ENCODE results near the gene TBC1D21.

The TBC1D21 gene

DNA sequence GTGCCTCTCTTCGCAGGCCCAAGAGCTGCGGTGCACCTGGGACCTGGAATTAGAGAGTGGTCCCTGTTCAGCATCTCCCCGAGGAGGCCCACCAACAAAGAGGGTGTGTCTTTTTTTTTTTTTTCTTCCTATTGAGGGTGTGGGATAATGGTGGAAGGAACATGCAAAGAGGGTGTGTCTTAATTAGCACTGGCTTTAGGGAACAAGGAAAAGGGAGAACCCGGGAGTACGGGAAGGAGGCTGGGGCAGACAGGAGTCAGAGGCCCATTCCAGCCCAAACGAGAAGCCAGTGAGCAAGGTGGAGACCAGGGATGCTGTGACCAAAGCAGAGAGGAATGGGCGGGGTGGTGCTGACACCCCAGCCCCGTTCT lies 52.5 kb downstream of the TBC1D21 start:
- TF ChIP-seq, protein P1, sequence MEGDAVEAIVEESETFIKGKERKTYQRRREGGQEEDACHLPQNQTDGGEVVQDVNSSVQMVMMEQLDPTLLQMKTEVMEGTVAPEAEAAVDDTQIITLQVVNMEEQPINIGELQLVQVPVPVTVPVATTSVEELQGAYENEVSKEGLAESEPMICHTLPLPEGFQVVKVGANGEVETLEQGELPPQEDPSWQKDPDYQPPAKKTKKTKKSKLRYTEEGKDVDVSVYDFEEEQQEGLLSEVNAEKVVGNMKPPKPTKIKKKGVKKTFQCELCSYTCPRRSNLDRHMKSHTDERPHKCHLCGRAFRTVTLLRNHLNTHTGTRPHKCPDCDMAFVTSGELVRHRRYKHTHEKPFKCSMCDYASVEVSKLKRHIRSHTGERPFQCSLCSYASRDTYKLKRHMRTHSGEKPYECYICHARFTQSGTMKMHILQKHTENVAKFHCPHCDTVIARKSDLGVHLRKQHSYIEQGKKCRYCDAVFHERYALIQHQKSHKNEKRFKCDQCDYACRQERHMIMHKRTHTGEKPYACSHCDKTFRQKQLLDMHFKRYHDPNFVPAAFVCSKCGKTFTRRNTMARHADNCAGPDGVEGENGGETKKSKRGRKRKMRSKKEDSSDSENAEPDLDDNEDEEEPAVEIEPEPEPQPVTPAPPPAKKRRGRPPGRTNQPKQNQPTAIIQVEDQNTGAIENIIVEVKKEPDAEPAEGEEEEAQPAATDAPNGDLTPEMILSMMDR (IDR thresholded peaks at IDR 0.05; ENCODE audit: low read depth, low read length, missing control alignments) = no peak
- no peak for DNase-seq (ENCODE audit: low read depth)
- no peak overlapping the region for H3K4me3 ChIP-seq (ENCODE audit: low read depth, low read length)

- TF ChIP-seq, protein P1 (IDR thresholded peaks at IDR 0.05; ENCODE audit: low read depth, low read length, missing control alignments) = no peak
- no peak for DNase-seq (ENCODE audit: low read depth)
- no peak within 1 kb of the TSS for H3K4me3 ChIP-seq (ENCODE audit: low read depth, low read length)
Measured at GRCh38 chr15:73926219-73927002, 53.0 kb downstream of the TBC1D21 start, which contains the start of gene LOXL1. TSS of gene LOXL1 (plus strand) at chr15:73926462. CDS start at chr15:73926784, 322 bp downstream.

GRCh38 chr15:73927003-73927475 lies 53.7 kb downstream of the TBC1D21 start:
- TF ChIP-seq, protein P1 (IDR thresholded peaks at IDR 0.05; ENCODE audit: low read depth, low read length, missing control alignments) = no peak
- no peak for DNase-seq (ENCODE audit: low read depth)
- no peak overlapping the region for H3K4me3 ChIP-seq (ENCODE audit: low read depth, low read length)

GRCh38 chr15:73927476-73928240 lies 54.3 kb downstream of the TBC1D21 start:
- no peak overlapping the region; the same call in 1 of the 2 replicates for H3K4me3 ChIP-seq (ENCODE audit: low read depth, low read length)
- TF ChIP-seq, protein P1 (IDR thresholded peaks at IDR 0.05; ENCODE audit: low read depth, low read length, missing control alignments) = peak; percentile 27
- no peak for DNase-seq (ENCODE audit: low read depth)

- H3K4me3 ChIP-seq (ENCODE audit: low read depth, low read length) = no peak overlapping the region
- TF ChIP-seq, protein P1 (IDR thresholded peaks at IDR 0.05; ENCODE audit: low read depth, low read length, missing control alignments) = no peak
- DNase-seq (ENCODE audit: low read depth) = no peak
Measured at GRCh38 chr15:73928241-73928579, 54.8 kb downstream of the TBC1D21 start.

DNA sequence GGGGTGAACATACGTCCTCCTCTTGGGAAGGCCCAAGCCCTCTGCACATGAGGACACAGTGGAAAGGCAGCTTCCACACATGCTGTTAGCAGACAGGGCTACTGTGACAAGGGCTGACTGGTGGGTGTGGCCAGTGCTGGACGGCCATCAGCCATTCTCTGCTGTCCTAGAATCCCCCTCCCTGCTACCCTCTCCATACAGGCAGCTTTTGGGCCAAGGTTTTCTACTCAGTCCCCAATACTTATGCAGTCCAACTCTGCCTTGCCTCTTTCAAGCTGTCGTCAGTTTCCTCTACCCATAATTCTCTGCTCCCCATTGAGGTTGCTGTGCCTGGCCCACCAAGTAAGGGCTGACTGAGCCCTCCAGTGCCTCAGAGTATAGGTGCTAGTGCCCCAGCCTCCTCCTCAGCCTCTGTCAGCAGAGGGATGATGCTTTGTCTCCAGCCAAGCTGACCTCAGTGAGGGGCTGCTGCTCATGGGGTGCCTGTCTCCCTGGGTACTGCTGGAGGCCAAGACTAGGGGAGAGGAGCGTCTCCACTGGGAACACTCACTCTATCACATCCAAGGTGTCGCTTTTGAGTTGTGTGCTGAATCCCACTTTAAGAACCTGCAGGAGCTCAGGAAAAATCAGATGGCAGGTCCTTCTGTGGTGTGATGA lies 55.7 kb downstream of the TBC1D21 start:
- no peak overlapping the region for H3K4me3 ChIP-seq (ENCODE audit: low read depth, low read length)
- no peak for DNase-seq (ENCODE audit: low read depth)

More for the DNA sequence above, 55.7 kb downstream of the TBC1D21 start:
- TF ChIP-seq, protein P1 (IDR thresholded peaks at IDR 0.05; ENCODE audit: low read depth, low read length, missing control alignments) = no peak
